Measurements from ENCODE around the gene SRSF12. TPM values are rescaled to one million over a fixed set of nuclear protein-coding genes. Genes with fewer than 3 reads are reported as not detected.

The SRSF12 gene
- total RNA-seq, 1 experiment from 2014 or later: not detected

DNA sequence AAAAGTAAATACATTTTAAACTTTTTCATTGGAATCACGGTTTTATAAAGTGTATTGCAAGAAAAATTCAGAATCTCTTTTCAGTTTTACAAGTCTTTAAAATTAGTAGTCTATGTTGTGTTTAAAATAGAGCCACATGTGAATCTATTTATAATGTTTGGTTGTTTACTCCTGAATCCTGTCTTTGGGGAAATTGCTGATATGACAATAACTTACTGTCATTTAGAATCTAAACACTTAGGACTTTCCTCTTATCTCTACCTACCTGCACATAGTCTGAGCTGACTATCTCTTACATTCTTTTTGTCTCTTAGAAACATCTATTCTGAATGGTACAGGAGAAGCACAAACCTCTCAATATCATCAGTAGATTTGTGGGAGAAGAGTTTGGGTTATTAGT, 4.1 kb upstream of the SRSF12 start:
- H3K9ac ChIP-seq (ENCODE audit: low read length): no peak overlapping the region
- peaks cover 0 to 11% of the 10 kb centered on the region in 2 experiments; a peak in 2 of 4 replicates for H3K4me1 ChIP-seq (ENCODE audit: control insufficient read depth in 1 of 2, insufficient read depth in 2 of 2, low read length in 2 of 2)
- ChIA-PET POLR2A (interaction anchor here (0.5 kb wide), 1 partner anchor 42 kb away, joined by 3 read pairs; the partner anchor contains the start of gene PNRC1), RAD21 (ENCODE audit: low non-redundant PET in 1 of 2, low total read pairs in 2 of 2, uncharacterized antibody in 2 of 2, unreplicated experiment in 2 of 2) (no interaction called here), CTCF (interaction anchor here (0.9 to 2.1 kb wide), 7 partner anchors 14 to 251 kb away, joined by 3 to 19 read pairs (median 5); partner anchors contain the start of gene PM20D2)
- TF ChIP-seq, protein P1, sequence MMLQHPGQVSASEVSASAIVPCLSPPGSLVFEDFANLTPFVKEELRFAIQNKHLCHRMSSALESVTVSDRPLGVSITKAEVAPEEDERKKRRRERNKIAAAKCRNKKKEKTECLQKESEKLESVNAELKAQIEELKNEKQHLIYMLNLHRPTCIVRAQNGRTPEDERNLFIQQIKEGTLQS (IDR thresholded peaks at IDR 0.05): no peak
- TF ChIP-seq SP1 (IDR thresholded peaks at IDR 0.05; ENCODE audit: low read depth): no peak
- TF ChIP-seq, protein P2, sequence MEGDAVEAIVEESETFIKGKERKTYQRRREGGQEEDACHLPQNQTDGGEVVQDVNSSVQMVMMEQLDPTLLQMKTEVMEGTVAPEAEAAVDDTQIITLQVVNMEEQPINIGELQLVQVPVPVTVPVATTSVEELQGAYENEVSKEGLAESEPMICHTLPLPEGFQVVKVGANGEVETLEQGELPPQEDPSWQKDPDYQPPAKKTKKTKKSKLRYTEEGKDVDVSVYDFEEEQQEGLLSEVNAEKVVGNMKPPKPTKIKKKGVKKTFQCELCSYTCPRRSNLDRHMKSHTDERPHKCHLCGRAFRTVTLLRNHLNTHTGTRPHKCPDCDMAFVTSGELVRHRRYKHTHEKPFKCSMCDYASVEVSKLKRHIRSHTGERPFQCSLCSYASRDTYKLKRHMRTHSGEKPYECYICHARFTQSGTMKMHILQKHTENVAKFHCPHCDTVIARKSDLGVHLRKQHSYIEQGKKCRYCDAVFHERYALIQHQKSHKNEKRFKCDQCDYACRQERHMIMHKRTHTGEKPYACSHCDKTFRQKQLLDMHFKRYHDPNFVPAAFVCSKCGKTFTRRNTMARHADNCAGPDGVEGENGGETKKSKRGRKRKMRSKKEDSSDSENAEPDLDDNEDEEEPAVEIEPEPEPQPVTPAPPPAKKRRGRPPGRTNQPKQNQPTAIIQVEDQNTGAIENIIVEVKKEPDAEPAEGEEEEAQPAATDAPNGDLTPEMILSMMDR (IDR thresholded peaks at IDR 0.05 in 2 of 3, conservative IDR thresholded peaks at IDR 0.05 in 1 of 3; ENCODE audit: borderline replicate concordance in 1 of 3, insufficient read depth in 1 of 3, low read depth in 2 of 3, low read length in 2 of 3): no peak
- TF ChIP-seq MAX (IDR thresholded peaks at IDR 0.05): no peak
- no peak for TF ChIP-seq SRF (IDR thresholded peaks at IDR 0.05; ENCODE audit: low read depth)
- no peak for TF ChIP-seq RAD21 (IDR thresholded peaks at IDR 0.05; ENCODE audit: low read depth)
- no peak for TF ChIP-seq FOSL1 (IDR thresholded peaks at IDR 0.05; ENCODE audit: low read depth)
- no peak for TF ChIP-seq EZH2 (IDR thresholded peaks at IDR 0.05)
- no peak for TF ChIP-seq CBX3 (IDR thresholded peaks at IDR 0.05; ENCODE audit: low read depth)
- TF ChIP-seq CEBPB (IDR thresholded peaks at IDR 0.05; ENCODE audit: low read depth): no peak
- no peak for TF ChIP-seq ELF1 (IDR thresholded peaks at IDR 0.05; ENCODE audit: borderline replicate concordance, low read depth)
- TF ChIP-seq JUND (IDR thresholded peaks at IDR 0.05): no peak
- TF ChIP-seq, protein P3, sequence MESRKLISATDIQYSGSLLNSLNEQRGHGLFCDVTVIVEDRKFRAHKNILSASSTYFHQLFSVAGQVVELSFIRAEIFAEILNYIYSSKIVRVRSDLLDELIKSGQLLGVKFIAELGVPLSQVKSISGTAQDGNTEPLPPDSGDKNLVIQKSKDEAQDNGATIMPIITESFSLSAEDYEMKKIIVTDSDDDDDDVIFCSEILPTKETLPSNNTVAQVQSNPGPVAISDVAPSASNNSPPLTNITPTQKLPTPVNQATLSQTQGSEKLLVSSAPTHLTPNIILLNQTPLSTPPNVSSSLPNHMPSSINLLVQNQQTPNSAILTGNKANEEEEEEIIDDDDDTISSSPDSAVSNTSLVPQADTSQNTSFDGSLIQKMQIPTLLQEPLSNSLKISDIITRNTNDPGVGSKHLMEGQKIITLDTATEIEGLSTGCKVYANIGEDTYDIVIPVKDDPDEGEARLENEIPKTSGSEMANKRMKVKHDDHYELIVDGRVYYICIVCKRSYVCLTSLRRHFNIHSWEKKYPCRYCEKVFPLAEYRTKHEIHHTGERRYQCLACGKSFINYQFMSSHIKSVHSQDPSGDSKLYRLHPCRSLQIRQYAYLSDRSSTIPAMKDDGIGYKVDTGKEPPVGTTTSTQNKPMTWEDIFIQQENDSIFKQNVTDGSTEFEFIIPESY (IDR thresholded peaks at IDR 0.05; ENCODE audit: extremely low read depth, insufficient replicate concordance, low read length): no peak
- no peak for TF ChIP-seq POLR2AphosphoS5 (IDR thresholded peaks at IDR 0.05; ENCODE audit: low read depth, low read length)
- intact Hi-C loops (cut with micrococcal nuclease): loop anchor here (1.0 to 10.0 kb wide), 3 partner anchors 120 to 493 kb away; no protein-coding TSS in a partner anchor
- no peaks in the 10 kb centered on the region for H4K20me1 ChIP-seq (ENCODE audit: insufficient read depth)
- H2AFZ ChIP-seq (ENCODE audit: low read depth, low read length, poor library complexity, severe bottlenecking): no peak overlapping the region
- no peak for ATAC-seq
- H3K9me2 ChIP-seq (ENCODE audit: insufficient read depth): no peaks in the 10 kb centered on the region
- no TSS peak for BruUV-seq (replicated peaks)
- no peaks in the 10 kb centered on the region for H3K27me3 ChIP-seq (ENCODE audit: insufficient read depth, low read length)
- H3K9me3 ChIP-seq (ENCODE audit: control insufficient read depth in 1 of 2, insufficient read depth in 1 of 2, low read depth in 1 of 2, low read length in 2 of 2): no peaks in the 10 kb centered on the region
- H3K4me3 ChIP-seq (replicated peaks in 1 of 2; ENCODE audit: low read depth in 1 of 2, low read length in 2 of 2): no peak overlapping the region
- no peak for DNase-seq (ENCODE audit: low read depth, low spot score)
- H3K79me2 ChIP-seq (ENCODE audit: insufficient read depth, low read length): no peaks in the 10 kb centered on the region
- no peak overlapping the region for H3K4me2 ChIP-seq (ENCODE audit: low read length)
- H3K27ac ChIP-seq (ENCODE audit: low read depth, low read length): no peak overlapping the region
- H3K36me3 ChIP-seq (ENCODE audit: control insufficient read depth in 1 of 2, insufficient read depth in 2 of 2, low read length in 2 of 2): no peaks in the 10 kb centered on the region
